ENCODE measurements around the gene TMEM212.

Gene TMEM212

GRCh38 chr3:171806200-171807128 lies 36.7 kb upstream of the TMEM212 start:
- Histone ChIP-seq H3K36me3 (ENCODE audit: control insufficient read depth, insufficient read depth, low read length) (no peaks in the 10 kb centered on the region), H3K27me3 (ENCODE audit: control insufficient read depth, insufficient read depth, low read length) (peaks cover 25% of the 10 kb centered on the region), H3K9ac (ENCODE audit: low read depth, low read length) (no peak overlapping the region), H3K27ac (ENCODE audit: low read depth, low read length) (peak overlapping the region; percentile 42), H3K4me3 (ENCODE audit: low read depth, low read length) (no peak overlapping the region), H3K9me3 (ENCODE audit: control insufficient read depth, insufficient read depth, low read length) (no peaks in the 10 kb centered on the region), H3K4me1 (ENCODE audit: control insufficient read depth, insufficient read depth, low read length) (no peaks in the 10 kb centered on the region)

GRCh38 chr3:171807129-171807675 lies 35.9 kb upstream of the TMEM212 start:
- Histone ChIP-seq H3K9ac (ENCODE audit: low read depth, low read length) (no peak overlapping the region), H3K9me3 (ENCODE audit: control insufficient read depth, insufficient read depth, low read length) (no peaks in the 10 kb centered on the region), H3K4me1 (ENCODE audit: control insufficient read depth, insufficient read depth, low read length) (no peaks in the 10 kb centered on the region), H3K36me3 (ENCODE audit: control insufficient read depth, insufficient read depth, low read length) (no peaks in the 10 kb centered on the region), H3K4me3 (ENCODE audit: low read depth, low read length) (no peak overlapping the region), H3K27ac (ENCODE audit: low read depth, low read length) (no peak overlapping the region), H3K27me3 (ENCODE audit: control insufficient read depth, insufficient read depth, low read length) (peaks cover 33% of the 10 kb centered on the region)

- Histone ChIP-seq H3K4me3 (ENCODE audit: low read depth, low read length) (no peak overlapping the region), H3K9ac (ENCODE audit: low read depth, low read length) (no peak overlapping the region), H3K9me3 (ENCODE audit: control insufficient read depth, insufficient read depth, low read length) (no peaks in the 10 kb centered on the region), H3K27ac (ENCODE audit: low read depth, low read length) (no peak overlapping the region), H3K27me3 (ENCODE audit: control insufficient read depth, insufficient read depth, low read length) (peaks cover 35% of the 10 kb centered on the region), H3K4me1 (ENCODE audit: control insufficient read depth, insufficient read depth, low read length) (no peaks in the 10 kb centered on the region), H3K36me3 (ENCODE audit: control insufficient read depth, insufficient read depth, low read length) (no peaks in the 10 kb centered on the region)
These were observed 35.3 kb upstream of the TMEM212 start for GRCh38 chr3:171807806-171808205.

- H3K9ac ChIP-seq (ENCODE audit: low read depth, low read length) = no peak overlapping the region
- H3K27me3 ChIP-seq (ENCODE audit: control insufficient read depth, insufficient read depth, low read length) = peaks cover 35% of the 10 kb centered on the region
- no peaks in the 10 kb centered on the region for H3K36me3 ChIP-seq (ENCODE audit: control insufficient read depth, insufficient read depth, low read length)
- H3K4me3 ChIP-seq (ENCODE audit: low read depth, low read length) = peak overlapping the region; percentile 77
- no peaks in the 10 kb centered on the region for H3K9me3 ChIP-seq (ENCODE audit: control insufficient read depth, insufficient read depth, low read length)
- H3K4me1 ChIP-seq (ENCODE audit: control insufficient read depth, insufficient read depth, low read length) = no peaks in the 10 kb centered on the region
- peak overlapping the region; percentile 50 for H3K27ac ChIP-seq (ENCODE audit: low read depth, low read length)
These were observed 33.6 kb upstream of the TMEM212 start for GRCh38 chr3:171809611-171809860.

- peaks cover 35% of the 10 kb centered on the region for H3K27me3 ChIP-seq (ENCODE audit: control insufficient read depth, insufficient read depth, low read length)
- H3K9me3 ChIP-seq (ENCODE audit: control insufficient read depth, insufficient read depth, low read length) = no peaks in the 10 kb centered on the region
- H3K4me1 ChIP-seq (ENCODE audit: control insufficient read depth, insufficient read depth, low read length) = no peaks in the 10 kb centered on the region
- H3K36me3 ChIP-seq (ENCODE audit: control insufficient read depth, insufficient read depth, low read length) = no peaks in the 10 kb centered on the region
- H3K4me3 ChIP-seq (ENCODE audit: low read depth, low read length) = peak within 1 kb of the TSS; percentile 77
- peak within 1 kb of the TSS; percentile 50 for H3K27ac ChIP-seq (ENCODE audit: low read depth, low read length)
- peak within 1 kb of the TSS; percentile 38; the same call in 1 of the 2 replicates for H3K9ac ChIP-seq (ENCODE audit: low read depth, low read length)
These were observed 33.1 kb upstream of the TMEM212 start, which contains the start of gene PLD1 for GRCh38 chr3:171809861-171810628. TSS of gene PLD1 (minus strand) at chr3:171810483. CDS start at chr3:171738051, 72,432 bp downstream.

GRCh38 chr3:171810629-171811294 lies 32.4 kb upstream of the TMEM212 start:
- H3K4me1 ChIP-seq (ENCODE audit: control insufficient read depth, insufficient read depth, low read length) = no peaks in the 10 kb centered on the region
- peak overlapping the region; percentile 77 for H3K4me3 ChIP-seq (ENCODE audit: low read depth, low read length)
- peaks cover 35% of the 10 kb centered on the region for H3K27me3 ChIP-seq (ENCODE audit: control insufficient read depth, insufficient read depth, low read length)
- H3K27ac ChIP-seq (ENCODE audit: low read depth, low read length) = no peak overlapping the region
- no peaks in the 10 kb centered on the region for H3K36me3 ChIP-seq (ENCODE audit: control insufficient read depth, insufficient read depth, low read length)
- no peaks in the 10 kb centered on the region for H3K9me3 ChIP-seq (ENCODE audit: control insufficient read depth, insufficient read depth, low read length)
- H3K9ac ChIP-seq (ENCODE audit: low read depth, low read length) = 0 out of 2 replicates have a peak overlapping the region, but pooled peaks have one; percentile 38

- H3K36me3 ChIP-seq (ENCODE audit: control insufficient read depth, insufficient read depth, low read length) = no peaks in the 10 kb centered on the region
- H3K9ac ChIP-seq (ENCODE audit: low read depth, low read length) = no peak overlapping the region
- H3K4me3 ChIP-seq (ENCODE audit: low read depth, low read length) = no peak overlapping the region
- no peak overlapping the region for H3K27ac ChIP-seq (ENCODE audit: low read depth, low read length)
- H3K9me3 ChIP-seq (ENCODE audit: control insufficient read depth, insufficient read depth, low read length) = no peaks in the 10 kb centered on the region
- peaks cover 35% of the 10 kb centered on the region for H3K27me3 ChIP-seq (ENCODE audit: control insufficient read depth, insufficient read depth, low read length)
- no peaks in the 10 kb centered on the region for H3K4me1 ChIP-seq (ENCODE audit: control insufficient read depth, insufficient read depth, low read length)
These were observed 31.7 kb upstream of the TMEM212 start for GRCh38 chr3:171811295-171811912.

GRCh38 chr3:171811913-171812335 lies 31.2 kb upstream of the TMEM212 start:
- no peak overlapping the region for H3K4me3 ChIP-seq (ENCODE audit: low read depth, low read length)
- H3K27ac ChIP-seq (ENCODE audit: low read depth, low read length) = no peak overlapping the region
- no peaks in the 10 kb centered on the region for H3K36me3 ChIP-seq (ENCODE audit: control insufficient read depth, insufficient read depth, low read length)
- H3K9me3 ChIP-seq (ENCODE audit: control insufficient read depth, insufficient read depth, low read length) = no peaks in the 10 kb centered on the region
- H3K9ac ChIP-seq (ENCODE audit: low read depth, low read length) = no peak overlapping the region
- no peaks in the 10 kb centered on the region for H3K4me1 ChIP-seq (ENCODE audit: control insufficient read depth, insufficient read depth, low read length)
- H3K27me3 ChIP-seq (ENCODE audit: control insufficient read depth, insufficient read depth, low read length) = peaks cover 35% of the 10 kb centered on the region

GRCh38 chr3:171812811-171813210 lies 30.3 kb upstream of the TMEM212 start:
- Histone ChIP-seq H3K4me1 (ENCODE audit: control insufficient read depth, insufficient read depth, low read length) (no peaks in the 10 kb centered on the region), H3K27me3 (ENCODE audit: control insufficient read depth, insufficient read depth, low read length) (peaks cover 35% of the 10 kb centered on the region), H3K9me3 (ENCODE audit: control insufficient read depth, insufficient read depth, low read length) (no peaks in the 10 kb centered on the region), H3K36me3 (ENCODE audit: control insufficient read depth, insufficient read depth, low read length) (no peaks in the 10 kb centered on the region), H3K4me3 (ENCODE audit: low read depth, low read length) (no peak overlapping the region), H3K9ac (ENCODE audit: low read depth, low read length) (no peak overlapping the region), H3K27ac (ENCODE audit: low read depth, low read length) (no peak overlapping the region)

- Histone ChIP-seq H3K27me3 (ENCODE audit: control insufficient read depth, insufficient read depth, low read length) (peaks cover 35% of the 10 kb centered on the region), H3K36me3 (ENCODE audit: control insufficient read depth, insufficient read depth, low read length) (no peaks in the 10 kb centered on the region), H3K27ac (ENCODE audit: low read depth, low read length) (no peak overlapping the region), H3K4me3 (ENCODE audit: low read depth, low read length) (no peak overlapping the region), H3K9ac (ENCODE audit: low read depth, low read length) (no peak overlapping the region), H3K9me3 (ENCODE audit: control insufficient read depth, insufficient read depth, low read length) (no peaks in the 10 kb centered on the region), H3K4me1 (ENCODE audit: control insufficient read depth, insufficient read depth, low read length) (no peaks in the 10 kb centered on the region)
These were observed 29.8 kb upstream of the TMEM212 start for GRCh38 chr3:171813278-171813896.

All from HUES48 (cell line).